Astrocyte of the hippocampus (primary cell): ENCODE results near the gene RUNX1.

ENCODE experiments used
- DNase-seq: peaks from one replicate; pipeline ENCODE4 v3.0.0; 2011; ENCODE audit warnings: low read depth, low spot score

RUNX1 gene

GRCh38 chr21:35016517-35017188 is 32.4 kb downstream of the RUNX1 start:
- no peak for DNase-seq

GRCh38 chr21:35016071-35016470 is 33.0 kb downstream of the RUNX1 start:
- no peak for DNase-seq

GRCh38 chr21:35015435-35016024 is 33.6 kb downstream of the RUNX1 start:
- DNase-seq: no peak

- no peak for DNase-seq
Observed at GRCh38 chr21:35014302-35015041, 34.6 kb downstream of the RUNX1 start.

- DNase-seq: peak; percentile 64
Observed at GRCh38 chr21:35011681-35012080, 37.4 kb downstream of the RUNX1 start.

- DNase-seq: no peak
Observed at GRCh38 chr21:35010447-35010846, 38.7 kb downstream of the RUNX1 start.

- no peak for DNase-seq
Observed at GRCh38 chr21:35007348-35007747, 41.8 kb downstream of the RUNX1 start.

- DNase-seq: no peak
Observed at GRCh38 chr21:35006771-35007170, 42.3 kb downstream of the RUNX1 start.

GRCh38 chr21:35006248-35006647 is 42.9 kb downstream of the RUNX1 start:
- no peak for DNase-seq

- DNase-seq: no peak
Observed at GRCh38 chr21:35005560-35006224, 43.4 kb downstream of the RUNX1 start.

GRCh38 chr21:35005077-35005476 is 44.0 kb downstream of the RUNX1 start:
- no peak for DNase-seq

- DNase-seq: no peak
Observed at GRCh38 chr21:35004314-35004713, 44.8 kb downstream of the RUNX1 start.

GRCh38 chr21:35002879-35003722 is 46.0 kb downstream of the RUNX1 start:
- peak; percentile 54 for DNase-seq

GRCh38 chr21:34999397-34999941 is 49.6 kb downstream of the RUNX1 start:
- no peak for DNase-seq

GRCh38 chr21:34998176-34998575 is 50.9 kb downstream of the RUNX1 start:
- no peak for DNase-seq

- DNase-seq: no peak
Observed at GRCh38 chr21:34997294-34997693, 51.8 kb downstream of the RUNX1 start.

- peak; percentile 14 for DNase-seq
Observed at GRCh38 chr21:34996304-34997101, 52.6 kb downstream of the RUNX1 start.

GRCh38 chr21:34995979-34996303 is 53.2 kb downstream of the RUNX1 start:
- no peak for DNase-seq

- DNase-seq: no peak
Observed at GRCh38 chr21:34994766-34995631, 54.1 kb downstream of the RUNX1 start.
